Neuronal stem cell (in vitro differentiated cells): ENCODE measurements around the gene BFSP1.

Source experiments
- DNase-seq: peaks from one replicate; pipeline ENCODE4 v3.0.0-alpha.2; 2013; ENCODE audit warnings: low spot score
- H2AFZ ChIP-seq: one replicate; pipeline ENCODE4 v1.6.1; 2013; ENCODE audit warnings: mild to moderate bottlenecking, low read length, inconsistent platforms
- H2AK5ac ChIP-seq: 2 replicates; pipeline ENCODE4 v1.6.1; 2013; ENCODE audit warnings: low read depth, mild to moderate bottlenecking, inconsistent platforms, low read length, moderate library complexity, mixed read lengths
- H2BK120ac ChIP-seq: 2 replicates; pipeline ENCODE4 v1.6.1; 2013; ENCODE audit warnings: low read depth, mild to moderate bottlenecking, inconsistent platforms, low read length, moderate library complexity, mixed read lengths
- H2BK12ac ChIP-seq: one replicate; pipeline ENCODE4 v1.6.1; 2013; ENCODE audit warnings: low read length, inconsistent platforms
- H2BK15ac ChIP-seq: 2 replicates; pipeline ENCODE4 v1.6.1; 2013; ENCODE audit warnings: mild to moderate bottlenecking, low read length, inconsistent platforms, mixed read lengths
- H2BK5ac ChIP-seq: one replicate; pipeline ENCODE4 v1.6.1; 2013; ENCODE audit warnings: inconsistent platforms, mild to moderate bottlenecking, low read length, moderate library complexity
- H3K14ac ChIP-seq: one replicate; pipeline ENCODE4 v1.6.1; 2013; ENCODE audit warnings: low read length, inconsistent platforms
- H3K18ac ChIP-seq: 2 replicates; pipeline ENCODE4 v1.6.1; 2013; ENCODE audit warnings: low read length, inconsistent platforms
- H3K23ac ChIP-seq: 2 replicates; pipeline ENCODE4 v1.6.1; 2013; ENCODE audit warnings: low read depth, mild to moderate bottlenecking, mixed read lengths, low read length, inconsistent platforms; ENCODE audit not compliant: poor library complexity
- H3K27ac ChIP-seq: replicated peaks from 3 replicates; pipeline ENCODE4 v1.5.1; 2013; ENCODE audit warnings: low read length, inconsistent platforms
- H3K27me3 ChIP-seq, 3 experiments: 2 replicates each; pipeline ENCODE4 v1.6.1; 2013; ENCODE audit warnings: low read length in 3 of 3, mild to moderate bottlenecking in 2 of 3, inconsistent platforms in 1 of 3, low read depth in 1 of 3, mixed read lengths in 1 of 3, moderate library complexity in 1 of 3; ENCODE audit not compliant: control insufficient read depth in 3 of 3, insufficient read depth in 3 of 3
- H3K36me3 ChIP-seq, 2 donors: replicated peaks in 1 of 2; 2 replicates each; pipeline ENCODE4 v1.6.1; 2013; ENCODE audit warnings: low read length in 2 of 2; ENCODE audit not compliant: control insufficient read depth in 2 of 2, insufficient read depth in 2 of 2
- H3K4ac ChIP-seq: 2 replicates; pipeline ENCODE4 v1.6.1; 2013; ENCODE audit warnings: inconsistent platforms, mild to moderate bottlenecking, low read length, moderate library complexity
- H3K4me1 ChIP-seq, 2 donors: 1 replicate in 1 of 2; 2 replicates in 1 of 2; pipeline ENCODE4 v1.6.1; 2013; ENCODE audit warnings: low read length in 2 of 2, low read depth in 1 of 2; ENCODE audit not compliant: control insufficient read depth in 2 of 2, insufficient read depth in 1 of 2
- H3K4me2 ChIP-seq: one replicate; pipeline ENCODE4 v1.6.1; 2013; ENCODE audit warnings: mild to moderate bottlenecking, low read length, inconsistent platforms; ENCODE audit not compliant: insufficient read depth, poor library complexity, severe bottlenecking
- H3K4me3 ChIP-seq, 2 donors: 2 replicates each; pipeline ENCODE4 v1.5.1; 2013; ENCODE audit warnings: low read length in 2 of 2, mild to moderate bottlenecking in 2 of 2, inconsistent platforms in 1 of 2, moderate library complexity in 1 of 2
- H3K79me1 ChIP-seq: one replicate; pipeline ENCODE4 v1.6.1; 2013; ENCODE audit warnings: low read depth, mild to moderate bottlenecking, inconsistent platforms, low read length, moderate library complexity
- H3K9ac ChIP-seq: one replicate; pipeline ENCODE4 v1.6.1; 2013; ENCODE audit warnings: mild to moderate bottlenecking, low read depth, low read length, inconsistent platforms; ENCODE audit not compliant: poor library complexity
- H3K9me3 ChIP-seq, 2 donors: replicated peaks in 1 of 2; 2 replicates each; pipeline versions ENCODE3 to v1.6.1; 2013; ENCODE audit warnings: low read length in 2 of 2, mild to moderate bottlenecking in 2 of 2, inconsistent platforms in 1 of 2, low read depth in 1 of 2, mixed read lengths in 1 of 2, moderate library complexity in 1 of 2; ENCODE audit not compliant: control insufficient read depth in 2 of 2, insufficient read depth in 1 of 2
- H4K8ac ChIP-seq: one replicate; pipeline ENCODE4 v1.6.1; 2013; ENCODE audit warnings: low read depth, mild to moderate bottlenecking, inconsistent platforms, low read length, moderate library complexity
- H4K91ac ChIP-seq: one replicate; pipeline ENCODE4 v1.6.1; 2013; ENCODE audit warnings: low read length, low read depth, mild to moderate bottlenecking, inconsistent platforms; ENCODE audit not compliant: poor library complexity
- WGBS, 2 donors: extraction: QIAGEN DNeasy Blood & Tissue Kit; methylation state at CpG; one replicate each; pipeline ENCODE4 v1.1.7; 2013; ENCODE audit warnings: missing lambda C conversion rate in 2 of 2, mixed read lengths in 1 of 2; ENCODE audit not compliant: insufficient read length in 2 of 2, insufficient replicate concordance in 1 of 2; ENCODE audit errors: extremely low coverage in 2 of 2; 5-methylcytosine and 5-hydroxymethylcytosine counted together

The BFSP1 gene

GRCh38 chr20:17471606-17472187 is 59.5 kb downstream of the BFSP1 start:
- no peak overlapping the region for H3K23ac ChIP-seq
- H4K8ac ChIP-seq, result no peak overlapping the region
- no peak overlapping the region for H3K14ac ChIP-seq
- H3K4me1 ChIP-seq, result no peaks in the 10 kb centered on the region
- H3K18ac ChIP-seq, result no peak overlapping the region
- H2BK5ac ChIP-seq, result no peak overlapping the region
- no peak overlapping the region for H2BK12ac ChIP-seq
- no peak overlapping the region for H3K9ac ChIP-seq
- no peak for DNase-seq
- no peak overlapping the region for H2BK120ac ChIP-seq
- H3K9me3 ChIP-seq, result no peaks in the 10 kb centered on the region
- no peaks in the 10 kb centered on the region for H3K79me1 ChIP-seq
- H3K4ac ChIP-seq, result no peak overlapping the region
- H2BK15ac ChIP-seq, result no peak overlapping the region
- no peak overlapping the region for H2AK5ac ChIP-seq
- no peaks in the 10 kb centered on the region for H3K36me3 ChIP-seq
- peaks cover 0 to 4% (median 0%) of the 10 kb centered on the region in 3 experiments for H3K27me3 ChIP-seq
- WGBS, 2 donors, result no CpG with 5 or more reads among the region's 10 CpGs
- H3K27ac ChIP-seq, result no peak overlapping the region
- H3K4me3 ChIP-seq, result no peak overlapping the region
- H2AFZ ChIP-seq, result no peak overlapping the region
- no peak overlapping the region for H4K91ac ChIP-seq
- H3K4me2 ChIP-seq, result no peak overlapping the region

DNA sequence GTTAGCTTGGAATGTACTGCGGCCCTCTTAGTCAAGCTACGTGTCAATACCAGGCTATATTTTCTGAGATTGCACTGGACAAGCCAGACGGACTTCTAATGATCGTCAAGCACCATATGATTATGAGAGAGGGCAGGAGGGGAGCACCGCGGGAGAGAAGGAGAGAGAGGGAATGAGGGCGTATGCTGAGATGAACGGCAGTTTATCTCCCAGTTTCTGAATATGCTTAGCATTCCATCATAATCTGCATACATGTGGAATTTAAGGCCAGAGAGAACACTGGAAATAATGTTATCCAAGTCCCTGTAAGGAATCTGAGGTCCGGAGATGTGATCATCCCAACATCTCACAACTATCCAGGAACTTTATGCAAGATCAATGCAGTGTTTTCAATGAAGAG is 60.2 kb downstream of the BFSP1 start:
- Histone ChIP-seq H3K18ac (no peak overlapping the region), H3K23ac (no peak overlapping the region), H3K9me3 (no peaks in the 10 kb centered on the region), H2BK120ac (no peak overlapping the region), H3K79me1 (no peaks in the 10 kb centered on the region), H3K4me2 (no peak overlapping the region), H3K4me3 (no peak overlapping the region), H2AK5ac (no peak overlapping the region), H3K9ac (no peak overlapping the region), H3K4me1 (no peaks in the 10 kb centered on the region), H3K4ac (no peak overlapping the region), H3K36me3 (no peaks in the 10 kb centered on the region), H3K14ac (no peak overlapping the region), H2BK5ac (no peak overlapping the region), H4K8ac (no peak overlapping the region), H3K27ac (no peak overlapping the region), H2BK15ac (no peak overlapping the region), H4K91ac (no peak overlapping the region), H2AFZ (no peak overlapping the region), H3K27me3 (peaks cover 0 to 4% (median 0%) of the 10 kb centered on the region in 3 experiments), H2BK12ac (no peak overlapping the region)
- WGBS, 2 donors, result no CpG with 5 or more reads among the region's 9 CpGs
- no peak for DNase-seq

DNA sequence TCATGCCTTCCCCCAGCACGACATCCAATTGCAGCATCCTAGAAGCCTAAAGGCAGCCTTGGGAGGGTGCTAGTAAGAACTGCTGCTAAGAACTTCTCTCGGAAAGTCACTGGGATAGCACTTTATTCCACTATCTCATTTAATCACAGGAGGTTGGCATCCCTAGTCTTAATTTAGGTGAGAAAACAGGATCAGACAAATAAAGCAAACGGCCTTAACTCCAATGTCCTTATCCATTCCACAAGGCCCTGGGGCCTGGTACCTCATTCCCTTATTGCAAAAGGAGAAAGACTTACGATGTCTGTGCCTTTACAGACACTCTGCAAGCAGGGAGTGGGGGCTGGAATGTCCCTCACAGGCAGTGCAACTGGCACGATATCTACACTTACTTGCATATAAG is 60.7 kb downstream of the BFSP1 start:
- H3K9ac ChIP-seq, result no peak overlapping the region
- no peak overlapping the region for H2AK5ac ChIP-seq
- no peak overlapping the region for H3K27ac ChIP-seq
- no peak overlapping the region for H4K91ac ChIP-seq
- no peak overlapping the region for H2AFZ ChIP-seq
- H3K4me2 ChIP-seq, result no peak overlapping the region
- H2BK5ac ChIP-seq, result no peak overlapping the region
- H2BK12ac ChIP-seq, result no peak overlapping the region
- no peaks in the 10 kb centered on the region for H3K4me1 ChIP-seq
- H3K4me3 ChIP-seq, result no peak overlapping the region
- no peak overlapping the region for H3K14ac ChIP-seq
- no peak overlapping the region for H3K23ac ChIP-seq
- H4K8ac ChIP-seq, result no peak overlapping the region
- H3K18ac ChIP-seq, result no peak overlapping the region
- H3K9me3 ChIP-seq, result no peaks in the 10 kb centered on the region
- DNase-seq, result no peak
- no peaks in the 10 kb centered on the region for H3K79me1 ChIP-seq
- WGBS, 2 donors, result no CpG with 5 or more reads among the region's 5 CpGs
- H3K36me3 ChIP-seq, result no peaks in the 10 kb centered on the region
- H2BK15ac ChIP-seq, result no peak overlapping the region
- H3K4ac ChIP-seq, result no peak overlapping the region
- no peak overlapping the region for H2BK120ac ChIP-seq
- H3K27me3 ChIP-seq, result peaks cover 0 to 4% (median 0%) of the 10 kb centered on the region in 3 experiments

DNA sequence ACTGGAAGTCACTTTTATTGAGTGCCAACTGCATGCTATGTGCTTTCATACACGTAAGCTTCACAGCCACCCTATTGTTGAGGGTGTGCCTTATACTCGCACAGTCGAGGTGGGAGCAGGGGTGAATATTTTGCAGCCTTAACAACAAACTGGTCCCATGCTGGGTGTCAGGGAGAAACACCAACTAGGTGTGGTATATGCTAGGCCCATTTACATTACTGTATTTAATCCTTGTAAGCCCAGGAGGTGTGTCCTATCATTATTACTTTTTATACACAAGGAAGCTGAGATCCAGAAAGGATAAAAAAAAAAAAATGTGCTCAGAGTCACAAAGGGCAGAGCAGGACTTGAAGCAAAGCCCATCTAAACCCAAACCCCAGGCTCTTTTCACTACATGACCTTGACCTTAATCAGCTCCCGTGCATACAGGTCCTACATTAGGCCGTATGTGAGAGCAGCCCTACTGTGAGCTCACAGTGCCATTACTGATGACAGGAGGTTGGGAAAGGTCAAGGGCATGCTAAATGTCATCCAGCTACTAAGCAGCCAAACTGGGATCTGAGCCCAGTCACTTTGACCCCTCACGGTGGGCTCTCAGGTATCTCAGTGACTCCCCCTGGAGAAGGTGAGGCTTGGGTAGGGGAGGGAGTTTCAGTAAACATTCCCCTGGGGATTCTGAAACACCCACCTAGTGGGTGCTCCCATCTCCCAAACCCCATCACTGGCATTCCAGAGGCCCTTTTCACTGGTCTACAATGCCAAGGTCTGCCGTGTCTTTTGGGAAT is 61.7 kb downstream of the BFSP1 start:
- H3K23ac ChIP-seq, result no peak overlapping the region
- no peak overlapping the region for H2BK12ac ChIP-seq
- H2BK15ac ChIP-seq, result no peak overlapping the region
- H4K91ac ChIP-seq, result no peak overlapping the region
- H3K4ac ChIP-seq, result no peak overlapping the region
- DNase-seq, result no peak
- H3K9me3 ChIP-seq, result peaks cover 0 to 1% of the 10 kb centered on the region in 2 donors
- H2AFZ ChIP-seq, result no peak overlapping the region
- H4K8ac ChIP-seq, result no peak overlapping the region
- H3K27me3 ChIP-seq, result peaks cover 0 to 7% (median 0%) of the 10 kb centered on the region in 3 experiments
- H3K36me3 ChIP-seq, result no peaks in the 10 kb centered on the region
- H3K9ac ChIP-seq, result no peak overlapping the region
- H3K4me2 ChIP-seq, result no peak overlapping the region
- H2BK120ac ChIP-seq, result no peak overlapping the region
- H3K18ac ChIP-seq, result no peak overlapping the region
- H3K79me1 ChIP-seq, result no peaks in the 10 kb centered on the region
- H3K4me1 ChIP-seq, result no peaks in the 10 kb centered on the region
- no peak overlapping the region for H3K27ac ChIP-seq
- H2BK5ac ChIP-seq, result no peak overlapping the region
- H3K4me3 ChIP-seq, result no peak overlapping the region
- H2AK5ac ChIP-seq, result no peak overlapping the region
- WGBS, 2 donors, result no CpG with 5 or more reads among the region's 7 CpGs
- H3K14ac ChIP-seq, result no peak overlapping the region
